Glomerular endothelial cell (primary cell): Measurements from ENCODE around the gene TOLLIP. TPM values are rescaled to one million over a fixed set of nuclear protein-coding genes. Genes with fewer than 3 reads are reported as not detected.

Experiments used
- DNase-seq: peaks from one replicate; pipeline ENCODE4 v3.0.0-alpha.2; 2011; ENCODE audit warnings: low read depth, low spot score; ENCODE audit errors: extremely low read depth
- total RNA-seq: library from RNA; depleted of rRNA; stranded (reverse); fragments of >200 nt; gene quantifications from 2 replicates; pipeline ENCODE4 v1.2.3, GENCODE V29; 2015

Gene TOLLIP
- total RNA-seq, 1 donor from 2014 or later = 64.3 TPM

- DNase-seq = no peak
These were observed 84.7 kb downstream of the TOLLIP start for GRCh38 chr11:1224491-1225385.

Other genes starting within 250 kb of the TOLLIP start
- gene MUC2, start 234.8 kb downstream of the TOLLIP start, total RNA-seq = not detected in 2 replicates
- not detected in 2 replicates for gene MUC5AC, start 151.7 kb downstream of the TOLLIP start, total RNA-seq
- not detected in 2 replicates for gene MUC5B, start 86.6 kb downstream of the TOLLIP start, total RNA-seq
- gene BRSK2, start 80.3 kb upstream of the TOLLIP start, total RNA-seq = 0.15 and 0.93 TPM in 2 replicates
- gene MOB2, start 177.1 kb upstream of the TOLLIP start, total RNA-seq = 34.6 and 47.1 TPM in 2 replicates